ENCODE results near the gene PDX1.

PDX1 gene

GRCh38 chr13:27973291-27973690, 53.5 kb downstream of the PDX1 start:
- no peak overlapping the region for H3K27ac ChIP-seq (ENCODE audit: low read depth, low read length, poor library complexity, severe bottlenecking)
- H3K9me3 ChIP-seq (ENCODE audit: low read length) = no peaks in the 10 kb centered on the region
- no peaks in the 10 kb centered on the region for H3F3A ChIP-seq (ENCODE audit: insufficient read depth, low read length)
- no peak overlapping the region for H3K4me2 ChIP-seq (ENCODE audit: low read length)
- no peak overlapping the region for H3K9ac ChIP-seq (ENCODE audit: low read length)
- H3K9me2 ChIP-seq (ENCODE audit: low read depth, low read length) = no peaks in the 10 kb centered on the region
- no peaks in the 10 kb centered on the region for H3K79me2 ChIP-seq (ENCODE audit: insufficient read depth, low read length)
- no peaks in the 10 kb centered on the region for H3K4me1 ChIP-seq (ENCODE audit: insufficient read depth, low read length, severe bottlenecking)
- no peaks in the 10 kb centered on the region for H3K27me3 ChIP-seq (ENCODE audit: insufficient read depth, low read length)
- H3K4me3 ChIP-seq (ENCODE audit: low read depth, low read length, poor library complexity, severe bottlenecking) = no peak overlapping the region
- TF ChIP-seq, protein P1, sequence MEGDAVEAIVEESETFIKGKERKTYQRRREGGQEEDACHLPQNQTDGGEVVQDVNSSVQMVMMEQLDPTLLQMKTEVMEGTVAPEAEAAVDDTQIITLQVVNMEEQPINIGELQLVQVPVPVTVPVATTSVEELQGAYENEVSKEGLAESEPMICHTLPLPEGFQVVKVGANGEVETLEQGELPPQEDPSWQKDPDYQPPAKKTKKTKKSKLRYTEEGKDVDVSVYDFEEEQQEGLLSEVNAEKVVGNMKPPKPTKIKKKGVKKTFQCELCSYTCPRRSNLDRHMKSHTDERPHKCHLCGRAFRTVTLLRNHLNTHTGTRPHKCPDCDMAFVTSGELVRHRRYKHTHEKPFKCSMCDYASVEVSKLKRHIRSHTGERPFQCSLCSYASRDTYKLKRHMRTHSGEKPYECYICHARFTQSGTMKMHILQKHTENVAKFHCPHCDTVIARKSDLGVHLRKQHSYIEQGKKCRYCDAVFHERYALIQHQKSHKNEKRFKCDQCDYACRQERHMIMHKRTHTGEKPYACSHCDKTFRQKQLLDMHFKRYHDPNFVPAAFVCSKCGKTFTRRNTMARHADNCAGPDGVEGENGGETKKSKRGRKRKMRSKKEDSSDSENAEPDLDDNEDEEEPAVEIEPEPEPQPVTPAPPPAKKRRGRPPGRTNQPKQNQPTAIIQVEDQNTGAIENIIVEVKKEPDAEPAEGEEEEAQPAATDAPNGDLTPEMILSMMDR (IDR thresholded peaks at IDR 0.05; ENCODE audit: low read length) = no peak
- no peak for TF ChIP-seq EZH2 (IDR thresholded peaks at IDR 0.05; ENCODE audit: borderline replicate concordance, low read length)
- no peaks in the 10 kb centered on the region for H4K20me1 ChIP-seq (ENCODE audit: insufficient read depth, low read length)
- no peak overlapping the region for H2AFZ ChIP-seq (ENCODE audit: low read length)
- no peaks in the 10 kb centered on the region for H3K36me3 ChIP-seq (ENCODE audit: insufficient read depth, low read length)

DNA sequence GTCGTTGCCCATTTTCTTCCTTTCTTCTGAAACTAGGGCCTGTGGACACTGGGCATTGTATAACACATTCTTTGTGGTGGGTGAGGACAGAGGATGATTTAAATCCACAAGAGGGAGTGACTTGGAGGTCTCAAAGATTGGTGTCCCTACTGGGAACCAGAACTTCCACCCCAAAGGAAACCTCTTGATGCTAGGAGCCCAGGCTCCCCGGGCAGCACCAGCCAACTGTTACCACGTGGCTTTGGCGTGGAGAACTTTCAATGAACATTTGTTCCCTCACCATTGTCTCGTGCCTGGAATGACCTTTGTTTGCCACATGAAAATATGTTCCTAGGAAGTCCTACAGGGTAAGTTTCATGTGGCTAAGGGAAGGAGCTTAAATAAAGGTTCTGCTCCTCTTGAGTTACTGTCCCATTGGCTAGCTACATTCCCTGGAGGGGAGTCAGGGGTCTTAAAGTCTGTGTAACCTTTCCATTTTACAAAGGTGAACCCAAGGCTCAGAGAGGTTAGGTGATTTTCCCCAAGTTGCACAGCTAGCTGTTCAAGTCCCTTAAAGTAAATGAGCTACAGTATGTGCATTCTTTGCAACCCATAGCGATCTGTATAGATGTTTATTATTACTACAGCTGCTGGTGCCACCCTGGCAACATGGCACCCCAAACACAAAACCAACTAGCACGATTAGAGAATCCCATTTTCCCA, 54.3 kb downstream of the PDX1 start:
- Histone ChIP-seq H3F3A (ENCODE audit: insufficient read depth, low read length) (no peaks in the 10 kb centered on the region), H3K79me2 (ENCODE audit: insufficient read depth, low read length) (no peaks in the 10 kb centered on the region), H4K20me1 (ENCODE audit: insufficient read depth, low read length) (no peaks in the 10 kb centered on the region), H3K4me2 (ENCODE audit: low read length) (no peak overlapping the region), H3K9me3 (ENCODE audit: low read length) (no peaks in the 10 kb centered on the region), H3K27ac (ENCODE audit: low read depth, low read length, poor library complexity, severe bottlenecking) (no peak overlapping the region), H3K4me3 (ENCODE audit: low read depth, low read length, poor library complexity, severe bottlenecking) (no peak overlapping the region), H3K9ac (ENCODE audit: low read length) (no peak overlapping the region), H2AFZ (ENCODE audit: low read length) (no peak overlapping the region), H3K27me3 (ENCODE audit: insufficient read depth, low read length) (no peaks in the 10 kb centered on the region), H3K9me2 (ENCODE audit: low read depth, low read length) (no peaks in the 10 kb centered on the region), H3K36me3 (ENCODE audit: insufficient read depth, low read length) (no peaks in the 10 kb centered on the region), H3K4me1 (ENCODE audit: insufficient read depth, low read length, severe bottlenecking) (no peaks in the 10 kb centered on the region)
- TF ChIP-seq, protein P1 (IDR thresholded peaks at IDR 0.05; ENCODE audit: low read length) = no peak
- TF ChIP-seq EZH2 (IDR thresholded peaks at IDR 0.05; ENCODE audit: borderline replicate concordance, low read length) = no peak
